Panc1 (cell line): ENCODE measurements around the gene CBARP. TPM values are rescaled to one million over a fixed set of nuclear protein-coding genes. Genes with fewer than 3 reads are reported as not detected.

ENCODE experiments used
- ATAC-seq: fragments of 200-7000 bp; cut with Tn5 transposase; 2 replicates; pipeline ENCODE4 v1.9.1; 2020; ENCODE audit warnings: mild to moderate bottlenecking, moderate library complexity
- BruUV-seq: library from RNA; stranded (reverse); fragments of 400-500 nt; replicated peaks from 2 replicates; lab custom pipeline; 2021; lab: Mats Ljungman, UMichigan
- CTCF ChIA-PET: fragments of 300-600 bp; sonication (Branson Sonifier 250); formaldehyde crosslinking; loops from one replicate; lab custom pipeline; 2022; ENCODE audit warnings: antibody characterized with exemption; lab: Charles Lee
- POLR2A ChIA-PET: fragments of 300-600 bp; sonication (Branson Sonifier 250); formaldehyde crosslinking; loops from one replicate; lab custom pipeline; 2022; ENCODE audit warnings: antibody characterized with exemption; lab: Charles Lee
- DNase-seq: peaks from one replicate; pipeline ENCODE4 v3.0.0-alpha.2; 2010; ENCODE audit warnings: low read depth, low spot score
- H3K27ac ChIP-seq: 2 replicates; pipeline ENCODE4 v1.5.1; 2011; ENCODE audit warnings: mild to moderate bottlenecking, low read length, inconsistent platforms
- H3K27me3 ChIP-seq: fragments of 200-500 bp; sonication (Bioruptor generic); 2 replicates; pipeline ENCODE4 v1.6.0; 2014; ENCODE audit warnings: low read length, inconsistent platforms; ENCODE audit not compliant: control insufficient read depth, insufficient read depth
- H3K36me3 ChIP-seq: fragments of 200-500 bp; sonication (Bioruptor generic); 2 replicates; pipeline ENCODE4 v1.5.1; 2014; ENCODE audit warnings: inconsistent platforms, mild to moderate bottlenecking, low read length, moderate library complexity; ENCODE audit not compliant: control insufficient read depth, insufficient read depth
- H3K4me1 ChIP-seq: 2 replicates; pipeline ENCODE4 v1.5.1; 2011; ENCODE audit warnings: inconsistent platforms, mild to moderate bottlenecking, low read length, moderate library complexity; ENCODE audit not compliant: control insufficient read depth, insufficient read depth
- H3K4me3 ChIP-seq, 2 experiments: 2 replicates each; pipeline ENCODE4 v1.5.1; 2011 to 2012; ENCODE audit warnings: low read depth in 2 of 2, low read length in 2 of 2, mild to moderate bottlenecking in 2 of 2, inconsistent platforms in 1 of 2, moderate library complexity in 1 of 2
- H3K9me3 ChIP-seq: fragments of 200-500 bp; sonication (Bioruptor generic); 2 replicates; pipeline ENCODE4 v1.5.1; 2014; ENCODE audit warnings: low read depth, mild to moderate bottlenecking, inconsistent platforms, low read length, moderate library complexity; ENCODE audit not compliant: control insufficient read depth, insufficient read depth
- CTCF ChIP-seq: fragments of 450-650 bp; IDR thresholded peaks from 2 replicates; pipeline ENCODE4 v1.5.1; 2017; ENCODE audit warnings: mild to moderate bottlenecking
- POLR2AphosphoS5 ChIP-seq: IDR thresholded peaks from 2 replicates; pipeline ENCODE4 v1.6.1; 2012; ENCODE audit warnings: mild to moderate bottlenecking, low read depth, low read length, moderate library complexity
- REST ChIP-seq, 2 experiments: IDR thresholded peaks; 2 replicates each; pipeline ENCODE4 v1.6.1; 2011 to 2012; ENCODE audit warnings: low read depth in 2 of 2, control low read depth in 1 of 2, low read length in 1 of 2, mild to moderate bottlenecking in 1 of 2, moderate library complexity in 1 of 2; ENCODE audit not compliant: insufficient read depth in 1 of 2
- SIN3A ChIP-seq: IDR thresholded peaks from 2 replicates; pipeline ENCODE4 v1.6.1; 2012; ENCODE audit warnings: low read depth, mild to moderate bottlenecking, low read length, moderate library complexity, borderline replicate concordance; ENCODE audit not compliant: insufficient read depth
- TCF7L2 ChIP-seq: IDR thresholded peaks from 2 replicates; pipeline ENCODE4 v1.6.1; 2011; ENCODE audit warnings: mild to moderate bottlenecking, low read depth, low read length, inconsistent platforms
- in situ Hi-C: cut with HindIII; loops from 2 replicates; pipeline ENCODE4 v1.10.0; 2016; ENCODE audit warnings: low sequenced_read_pairs, low pct_unique_long_range_greater_than_20kb
- intact Hi-C: fragments of 100-400 bp; cut with micrococcal nuclease; formaldehyde crosslinking; loops from one replicate; pipeline ENCODE4 v1.10.0; 2022; ENCODE audit not compliant: unreplicated experiment
- total RNA-seq: library from RNA; stranded (reverse); gene quantifications from one replicate; pipeline ENCODE4 v1.2.1, GENCODE V29; 2021; ENCODE audit not compliant: unreplicated experiment

The CBARP gene
- total RNA-seq, 1 experiment from 2014 or later: 14.5 TPM

- no peak for DNase-seq
- POLR2A ChIA-PET: no interaction called here
Measured at GRCh38 chr19:1285737-1286360, 48.0 kb upstream of the CBARP start, which contains the start of gene EFNA2. Gene EFNA2, plus strand, starts transcription at chr19:1285873. Its CDS starts 296 bp downstream, at chr19:1286169.

More at GRCh38 chr19:1285737-1286360, 48.0 kb upstream of the CBARP start, which contains the start of gene EFNA2:
- no peak for TF ChIP-seq TCF7L2
- TF ChIP-seq CTCF: peak; percentile 60; the same call in 1 of the 2 replicates
- TF ChIP-seq REST (IDR thresholded peaks at IDR 0.05; ENCODE audit: insufficient read depth in 1 of 2, low read depth in 2 of 2, low read length in 1 of 2): no peak
- TF ChIP-seq POLR2AphosphoS5: no peak
- TF ChIP-seq SIN3A: no peak
- ATAC-seq: no peak; the same call in 1 of the 2 replicates
- H3K27ac ChIP-seq: peak within 1 kb of the TSS; percentile 51; the same call in 1 of the 2 replicates
- no peaks in the 10 kb centered on the region for H3K9me3 ChIP-seq
- no peaks in the 10 kb centered on the region for H3K36me3 ChIP-seq
- no TSS peak for BruUV-seq
- intact Hi-C loops: no loop called here
- CTCF ChIA-PET: no interaction called here
- H3K4me1 ChIP-seq: peaks cover 9% of the 10 kb centered on the region
- H3K27me3 ChIP-seq: no peaks in the 10 kb centered on the region
- H3K4me3 ChIP-seq: peak within 1 kb of the TSS; percentile 42 to 46
- in situ Hi-C loops: no loop called here
